ENCODE measurements around the gene NT5C1A. TPM values are rescaled to one million over a fixed set of nuclear protein-coding genes. Genes with fewer than 3 reads are reported as not detected.
A peak's percentile ranks its signal among the peaks of the same experiment; 100 is the strongest.

Gene NT5C1A
- total and polyA plus RNA-seq, 2 donors (not counting 1 experiment from before 2014, with no cell fraction given): not detected

GRCh38 chr1:39720094-39720999 lies 48.4 kb upstream of the NT5C1A start:
- H3K4me1 Mint-ChIP-seq: no peaks in the 10 kb centered on the region
- Histone ChIP-seq H3K27me3 (replicated peaks in 1 of 4; ENCODE audit: control extremely low read depth in 1 of 4, control insufficient read depth in 3 of 4, insufficient read depth in 4 of 4, low read length in 3 of 4) (peaks cover 0 to 13% (median 8%) of the 10 kb centered on the region in 4 experiments), H3K36me3 (replicated peaks in 1 of 2; ENCODE audit: control extremely low read depth in 1 of 2, control insufficient read depth in 1 of 2, extremely low read depth in 1 of 2, insufficient read depth in 2 of 2, low read length in 1 of 2) (no peaks in the 10 kb centered on the region), H3K9ac (ENCODE audit: low read length) (no peak overlapping the region), H3K4me3 (ENCODE audit: control extremely low read depth in 1 of 5, extremely low read depth in 1 of 5, insufficient read depth in 1 of 5, low read depth in 2 of 5, low read length in 4 of 5) (no peak overlapping the region), H3K27ac (ENCODE audit: low read length in 2 of 2) (no peak overlapping the region), H3K79me2 (ENCODE audit: control insufficient read depth, insufficient read depth, low read length) (no peaks in the 10 kb centered on the region), H4K20me1 (ENCODE audit: control insufficient read depth, insufficient read depth, low read length, poor library complexity, severe bottlenecking) (no peaks in the 10 kb centered on the region), H3K4me2 (replicated peaks; ENCODE audit: low read depth, low read length, poor library complexity, severe bottlenecking) (no peak overlapping the region), H3K9me3 (ENCODE audit: control extremely low read depth in 1 of 3, control insufficient read depth in 2 of 3, insufficient read depth in 1 of 3, low read length in 2 of 3) (no peaks in the 10 kb centered on the region), H2AFZ (ENCODE audit: insufficient read depth, low read depth, low read length, poor library complexity, severe bottlenecking) (peak overlapping the region; percentile 27), H3K4me1 (ENCODE audit: control insufficient read depth in 2 of 2, insufficient read depth in 2 of 2, low read length in 2 of 2) (no peaks in the 10 kb centered on the region)
- ATAC-seq (ENCODE audit: low read depth) (peak; percentile 65), DNase-seq (peak; percentile 76)
- H3K9me3 Mint-ChIP-seq (ENCODE audit: insufficient read depth): no peaks in the 10 kb centered on the region
- H3K27me3 Mint-ChIP-seq: peaks cover 39% of the 10 kb centered on the region
- intact Hi-C loops (cut with micrococcal nuclease): loop anchor here (1.0 to 10.0 kb wide), 3 partner anchors 68 to 114 kb away; no protein-coding TSS in a partner anchor
- WGBS (ENCODE audit: insufficient coverage): 58% methylated on average over 6 of the region's 7 CpGs
- CTCF ChIA-PET: interaction anchor here (0.7 to 3.7 kb wide), 17 partner anchors 9 to 714 kb away, joined by 3 to 26 read pairs (median 4); partner anchors contain the start of gene NT5C1A
- no peak overlapping the region for H3K27ac Mint-ChIP-seq
- TF ChIP-seq CTCF (IDR thresholded peaks at IDR 0.05) (peak; percentile 90), EZH2 (IDR thresholded peaks at IDR 0.05; ENCODE audit: borderline replicate concordance, insufficient read depth, low read depth, low read length, poor library complexity, severe bottlenecking) (no peak)
- no peak overlapping the region for H3K4me3 Mint-ChIP-seq
- POLR2A ChIA-PET: no interaction called here

- Mint-ChIP-seq H3K27ac (no peak overlapping the region), H3K9me3 (ENCODE audit: insufficient read depth) (no peaks in the 10 kb centered on the region), H3K27me3 (peaks cover 45% of the 10 kb centered on the region), H3K4me3 (no peak overlapping the region), H3K4me1 (no peaks in the 10 kb centered on the region)
- Histone ChIP-seq H3K4me1 (ENCODE audit: control insufficient read depth in 2 of 2, insufficient read depth in 2 of 2, low read length in 2 of 2) (no peaks in the 10 kb centered on the region), H2AFZ (ENCODE audit: insufficient read depth, low read depth, low read length, poor library complexity, severe bottlenecking) (no peak overlapping the region), H3K9me3 (ENCODE audit: control extremely low read depth in 1 of 3, control insufficient read depth in 2 of 3, insufficient read depth in 1 of 3, low read length in 2 of 3) (no peaks in the 10 kb centered on the region), H3K27ac (ENCODE audit: low read length in 2 of 2) (no peak overlapping the region), H3K9ac (ENCODE audit: low read length) (no peak overlapping the region), H3K36me3 (replicated peaks in 1 of 2; ENCODE audit: control extremely low read depth in 1 of 2, control insufficient read depth in 1 of 2, extremely low read depth in 1 of 2, insufficient read depth in 2 of 2, low read length in 1 of 2) (no peaks in the 10 kb centered on the region), H3K4me3 (ENCODE audit: control extremely low read depth in 1 of 5, extremely low read depth in 1 of 5, insufficient read depth in 1 of 5, low read depth in 2 of 5, low read length in 4 of 5) (no peak overlapping the region), H3K27me3 (replicated peaks in 1 of 4; ENCODE audit: control extremely low read depth in 1 of 4, control insufficient read depth in 3 of 4, insufficient read depth in 4 of 4, low read length in 3 of 4) (peaks cover 0 to 15% (median 11%) of the 10 kb centered on the region in 4 experiments), H3K4me2 (replicated peaks; ENCODE audit: low read depth, low read length, poor library complexity, severe bottlenecking) (no peak overlapping the region), H3K79me2 (ENCODE audit: control insufficient read depth, insufficient read depth, low read length) (no peaks in the 10 kb centered on the region), H4K20me1 (ENCODE audit: control insufficient read depth, insufficient read depth, low read length, poor library complexity, severe bottlenecking) (no peaks in the 10 kb centered on the region)
- intact Hi-C loops (cut with micrococcal nuclease): no loop called here
- TF ChIP-seq CTCF (IDR thresholded peaks at IDR 0.05) (no peak), EZH2 (IDR thresholded peaks at IDR 0.05; ENCODE audit: borderline replicate concordance, insufficient read depth, low read depth, low read length, poor library complexity, severe bottlenecking) (no peak)
- WGBS (ENCODE audit: insufficient coverage): 51% methylated on average over 3 of the region's 6 CpGs
- no peak for ATAC-seq (ENCODE audit: low read depth)
- CTCF ChIA-PET: interaction anchor here (1.0 to 3.7 kb wide), 2 partner anchors 11 to 112 kb away, joined by 3 to 26 read pairs; no protein-coding TSS in a partner anchor
- no peak for DNase-seq
- POLR2A ChIA-PET: no interaction called here
These were observed 45.9 kb upstream of the NT5C1A start for GRCh38 chr1:39717809-39718208.
